Measurements from ENCODE around the gene DNAJB14.
A peak's percentile ranks its signal among the peaks of the same experiment; 100 is the strongest.

The DNAJB14 gene

DNA sequence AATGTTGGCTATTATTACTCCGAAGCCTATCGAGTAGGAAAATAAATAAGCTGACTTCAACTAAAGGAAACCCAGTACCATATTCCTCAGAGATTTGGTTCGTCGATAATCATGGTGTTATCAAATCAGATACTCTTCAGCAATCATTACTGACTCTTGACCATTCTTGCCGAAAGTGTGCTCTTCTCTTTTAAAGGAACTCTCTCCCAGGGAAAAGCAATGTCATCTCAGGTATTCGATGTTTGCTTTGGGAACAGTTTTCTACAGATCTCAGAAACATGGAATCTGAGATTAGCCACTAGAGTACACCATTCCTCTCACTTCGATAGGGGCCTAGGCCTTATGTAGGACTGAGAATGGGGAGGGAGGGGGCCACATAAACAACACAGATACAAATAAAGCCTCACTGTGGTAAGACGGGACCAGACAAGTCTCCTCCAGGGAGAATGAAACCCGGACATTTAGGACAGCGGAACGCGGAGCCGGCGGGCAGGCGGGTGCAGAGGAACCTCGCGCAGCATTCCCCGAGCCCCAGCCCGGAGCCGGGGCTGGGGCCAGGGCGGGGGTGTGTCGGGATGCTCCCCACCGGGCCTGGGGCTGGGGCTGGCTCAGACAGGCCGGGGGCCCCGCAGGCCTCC lies 581 bp downstream of the DNAJB14 start:
- DNase-seq (ENCODE audit: low read depth, low spot score) = no peak

DNA sequence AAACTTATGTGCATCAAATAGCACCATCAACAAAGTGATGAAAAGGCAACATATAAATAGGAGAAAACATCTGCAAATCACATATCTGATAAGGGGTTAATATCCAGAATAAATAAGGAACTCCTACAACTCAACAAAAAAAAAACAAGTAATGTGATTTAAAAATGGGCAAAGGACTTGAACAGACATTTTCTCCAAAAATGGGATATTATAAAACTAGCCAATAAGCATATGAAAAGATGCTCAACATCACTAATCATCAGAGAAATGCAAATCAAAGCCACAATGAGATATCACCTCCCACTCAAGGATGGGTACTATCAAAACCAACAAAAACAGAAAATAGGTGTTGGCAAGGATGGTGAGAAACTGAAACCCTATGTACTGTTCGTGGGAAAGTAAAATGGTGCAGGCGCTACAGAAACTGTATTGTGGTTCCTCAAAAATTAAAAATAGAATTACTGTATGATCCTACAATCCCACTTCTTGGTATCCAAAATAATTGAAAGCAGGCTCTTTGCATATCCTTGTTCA lies 2.4 kb downstream of the DNAJB14 start:
- no peak for DNase-seq (ENCODE audit: low read depth, low spot score)

DNA sequence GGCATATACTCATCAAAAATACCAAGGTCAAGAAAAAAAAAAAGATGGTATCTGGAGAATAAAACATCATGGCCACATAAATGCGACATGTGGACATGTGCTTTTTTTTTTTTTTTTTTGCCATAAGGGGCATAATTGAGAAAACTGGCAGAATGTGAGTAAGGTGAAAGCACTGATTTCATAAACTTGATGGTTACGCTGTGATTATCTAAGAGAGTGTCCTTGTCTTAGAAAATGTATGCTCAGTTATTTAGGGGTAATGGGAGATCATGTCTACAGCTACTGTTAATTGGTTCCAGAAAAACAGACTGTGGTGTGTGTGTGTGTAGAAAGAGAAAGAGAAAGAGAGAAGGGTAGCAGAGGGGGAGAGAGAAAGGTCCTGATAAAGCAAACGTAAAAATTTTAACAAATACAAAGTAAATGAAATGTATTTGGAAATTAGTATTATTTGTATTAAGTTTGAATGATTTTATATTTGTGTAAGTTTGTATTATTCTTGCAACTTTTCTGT lies 8.1 kb downstream of the DNAJB14 start:
- no peak for DNase-seq (ENCODE audit: low read depth, low spot score)

GRCh38 chr4:99934891-99935290 lies 11.5 kb downstream of the DNAJB14 start:
- DNase-seq (ENCODE audit: low read depth, low spot score) = no peak

DNA sequence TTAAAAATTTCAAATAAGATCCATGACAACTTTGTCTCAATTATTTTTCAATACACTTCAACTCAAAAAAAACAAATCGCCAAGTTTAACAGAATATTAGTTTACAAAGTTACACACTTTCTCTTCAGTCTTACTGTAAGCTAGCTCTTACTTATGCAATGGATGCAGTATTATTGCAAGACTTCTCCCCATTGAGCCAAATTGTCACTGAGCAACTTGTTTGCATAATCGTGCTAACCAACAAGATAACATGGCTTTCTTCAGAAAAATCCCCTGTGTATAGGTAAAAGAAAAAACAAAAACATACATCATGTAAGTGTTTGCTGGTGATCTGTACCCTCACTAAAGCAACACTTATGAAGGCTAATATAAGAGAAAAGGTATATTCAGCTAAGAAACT lies 18.9 kb downstream of the DNAJB14 start:
- DNase-seq (ENCODE audit: low read depth, low spot score) = no peak

DNA sequence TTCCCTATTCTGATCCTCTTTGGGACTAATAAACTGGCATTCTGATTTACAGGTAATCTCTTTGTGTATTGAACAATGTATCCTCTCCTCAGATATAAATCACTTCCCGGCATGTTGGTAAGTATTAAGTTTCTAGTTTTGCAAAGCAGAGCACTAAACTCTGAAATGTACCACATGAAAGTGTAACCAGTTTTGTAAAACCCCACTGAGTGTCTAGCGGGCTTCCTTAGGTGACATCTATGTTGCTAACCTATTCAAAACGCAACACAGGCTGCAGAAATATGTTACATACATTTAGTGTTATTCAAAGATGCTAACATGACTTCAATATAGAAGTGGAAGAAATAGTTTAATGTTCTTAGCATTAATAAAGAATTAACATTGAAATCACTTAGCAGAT lies 25.2 kb downstream of the DNAJB14 start:
- DNase-seq (ENCODE audit: low read depth, low spot score) = no peak

DNA sequence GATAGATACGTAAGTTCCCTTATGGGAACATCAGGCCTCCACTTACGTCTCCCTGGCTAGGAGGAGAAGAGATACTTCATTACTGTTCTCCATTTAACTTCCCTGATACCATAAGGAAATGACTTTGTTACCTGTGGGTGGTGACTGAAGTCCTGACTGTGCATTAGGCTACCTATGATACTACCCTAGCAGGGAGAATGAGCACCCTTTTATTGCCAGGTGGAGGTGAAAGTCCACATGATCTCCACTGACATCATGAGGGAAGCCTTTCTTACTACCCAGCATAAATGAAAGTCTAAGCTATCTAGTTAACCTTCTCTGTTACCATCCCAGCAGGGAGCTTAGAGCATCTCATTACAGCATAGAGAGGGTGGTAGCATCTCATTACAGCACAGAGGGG lies 27.8 kb downstream of the DNAJB14 start:
- DNase-seq (ENCODE audit: low read depth, low spot score) = no peak

DNA sequence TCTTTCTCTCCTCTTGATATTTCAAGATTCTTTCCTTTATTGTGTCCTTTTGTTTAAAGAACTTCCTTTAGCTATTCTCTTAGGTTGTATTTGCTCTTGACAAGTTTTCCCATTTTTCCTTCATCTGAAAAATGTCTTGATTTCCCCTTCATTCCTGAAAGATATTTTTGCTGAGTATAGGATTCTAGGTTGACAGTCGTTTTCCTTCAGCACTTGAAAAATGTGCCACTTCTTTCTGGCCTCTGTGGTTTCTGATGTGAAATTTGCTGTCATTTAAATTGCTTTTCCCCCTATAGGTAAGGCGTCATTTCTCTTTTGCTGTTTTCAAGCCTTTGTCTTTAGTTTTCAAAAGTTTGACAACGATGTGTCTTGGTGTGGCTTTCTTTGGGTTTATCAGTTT lies 28.8 kb downstream of the DNAJB14 start:
- no peak for DNase-seq (ENCODE audit: low read depth, low spot score)

DNA sequence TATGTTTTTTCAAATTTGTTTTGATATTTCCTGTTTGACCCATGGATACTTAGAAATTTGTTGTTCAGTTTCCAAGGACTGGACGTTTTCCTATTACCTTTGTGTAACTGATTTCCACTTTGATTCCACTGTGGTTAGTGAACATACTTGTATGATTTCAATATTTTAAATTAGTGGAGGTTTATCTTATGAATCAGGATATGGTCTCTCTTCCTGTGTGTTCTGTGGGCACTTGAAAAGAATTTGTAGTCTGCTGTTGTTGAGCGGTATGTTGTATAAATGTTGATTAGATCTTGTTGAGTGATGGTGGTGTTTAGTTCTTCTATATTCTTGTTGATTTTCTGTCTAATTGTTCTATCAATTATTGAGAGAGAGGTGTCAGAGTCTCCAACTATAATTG lies 31.0 kb downstream of the DNAJB14 start:
- no peak for DNase-seq (ENCODE audit: low read depth, low spot score)

- DNase-seq (ENCODE audit: low read depth, low spot score) = no peak
These were observed 51.4 kb downstream of the DNAJB14 start for GRCh38 chr4:99894998-99895397.

DNA sequence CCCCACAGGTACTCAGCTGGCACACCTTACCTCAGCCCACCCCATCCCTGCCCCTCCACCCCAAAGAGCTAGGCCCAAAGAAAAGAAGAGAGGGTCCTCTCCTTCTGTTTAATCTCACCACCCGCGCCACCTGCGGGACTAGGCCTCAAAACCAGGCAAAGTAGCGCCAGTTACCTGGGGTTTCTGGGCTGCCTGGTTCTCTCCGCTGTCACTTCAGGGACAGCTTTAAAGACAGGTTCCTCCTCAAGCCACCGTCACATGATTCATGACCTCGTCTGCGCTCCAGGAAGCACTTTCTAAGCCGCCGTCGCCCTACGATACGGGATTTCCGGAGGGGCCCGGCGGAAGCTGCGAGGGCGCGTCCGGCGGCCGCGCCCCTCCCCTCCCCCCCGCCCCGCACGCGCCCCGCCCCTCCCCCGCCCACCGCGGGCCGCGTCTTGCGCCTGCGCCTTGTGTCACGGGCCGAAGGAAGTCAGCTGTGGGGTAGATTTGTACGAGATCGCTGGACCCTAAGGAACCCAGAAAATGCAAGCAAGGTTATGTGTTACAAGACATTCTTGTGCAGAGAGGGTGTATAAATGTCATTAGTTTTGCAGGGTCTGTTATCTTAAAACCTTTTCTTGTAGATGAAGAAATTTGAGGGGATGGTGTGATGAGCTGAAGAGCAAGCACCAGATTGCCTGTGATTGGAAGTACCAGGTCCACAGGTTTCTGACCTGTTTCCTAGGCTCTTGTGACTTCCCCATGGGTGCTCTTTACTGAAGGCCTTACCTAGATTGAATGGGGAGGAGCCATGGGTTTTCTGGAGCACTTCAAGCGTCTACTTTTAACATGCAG lies 52.0 kb downstream of the DNAJB14 start, which contains the start of gene LAMTOR3:
LAMTOR3 (minus strand) TSS at position 267 of the 837 bp plus-strand sequence. CDS start 464 bp downstream, outside the sequence.
- peak; percentile 64 for DNase-seq (ENCODE audit: low read depth, low spot score)

DNA sequence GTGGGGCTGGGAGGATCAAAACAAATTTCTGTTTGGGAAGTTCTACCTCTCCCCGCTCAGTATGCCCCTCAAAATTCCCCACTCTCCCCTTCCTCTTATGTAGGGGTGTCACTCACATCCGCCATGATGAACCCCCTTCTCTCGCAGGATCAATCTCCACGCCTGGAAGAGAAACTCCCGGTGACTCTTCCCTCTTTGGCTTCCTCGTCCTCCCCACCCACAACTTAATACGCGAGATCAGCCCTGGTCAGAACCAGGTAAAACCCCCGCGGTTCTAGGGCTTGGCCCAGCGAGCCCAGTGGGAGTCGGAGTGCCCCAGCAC lies 52.6 kb downstream of the DNAJB14 start:
- no peak for DNase-seq (ENCODE audit: low read depth, low spot score)

- DNase-seq (ENCODE audit: low read depth, low spot score) = no peak
These were observed 53.4 kb downstream of the DNAJB14 start for GRCh38 chr4:99893029-99893428.

DNA sequence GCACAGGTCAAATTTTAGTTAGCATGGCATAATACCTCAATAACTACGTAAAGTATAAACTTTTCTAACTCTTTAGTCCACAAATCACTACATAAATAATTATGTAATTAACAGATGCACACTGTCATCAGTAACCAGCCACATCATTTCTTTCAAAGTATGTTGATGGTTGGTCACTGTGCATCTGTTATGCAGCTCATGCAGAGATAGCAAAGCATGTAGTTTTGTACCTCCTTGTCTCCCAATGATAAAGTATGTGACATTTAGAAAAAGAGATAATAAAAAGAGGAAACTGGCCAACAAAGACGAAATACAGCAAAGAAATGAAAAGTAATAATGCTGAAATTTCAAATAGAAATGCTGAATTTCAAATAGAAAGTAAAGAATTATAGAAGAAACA lies 55.1 kb downstream of the DNAJB14 start:
- DNase-seq (ENCODE audit: low read depth, low spot score) = no peak

DNA sequence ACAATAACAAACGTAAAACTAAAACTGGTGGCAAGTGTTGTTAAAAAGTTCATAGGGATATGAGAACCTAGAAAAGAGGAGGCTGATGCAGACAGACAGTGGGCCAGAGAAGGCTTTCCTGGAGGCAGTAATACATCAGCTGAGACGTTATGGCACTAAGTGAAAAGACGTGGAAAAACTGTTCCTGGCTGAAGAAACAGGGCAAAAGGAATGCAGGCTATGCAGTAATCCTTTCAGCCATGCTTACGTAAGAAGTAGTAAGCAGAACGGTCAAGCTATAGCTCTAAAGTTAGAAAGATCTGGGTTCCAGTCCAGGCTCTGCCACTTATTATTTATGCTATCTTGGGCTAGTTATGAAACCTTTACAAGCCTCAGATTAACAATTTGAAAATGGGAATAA lies 58.6 kb downstream of the DNAJB14 start:
- DNase-seq (ENCODE audit: low read depth, low spot score) = no peak

- DNase-seq (ENCODE audit: low read depth, low spot score) = peak; percentile 33
These were observed 60.3 kb downstream of the DNAJB14 start for GRCh38 chr4:99886146-99886545.

GRCh38 chr4:99885687-99886086 lies 60.7 kb downstream of the DNAJB14 start:
- no peak for DNase-seq (ENCODE audit: low read depth, low spot score)

GRCh38 chr4:99885063-99885664 lies 61.3 kb downstream of the DNAJB14 start:
- DNase-seq (ENCODE audit: low read depth, low spot score) = no peak

DNA sequence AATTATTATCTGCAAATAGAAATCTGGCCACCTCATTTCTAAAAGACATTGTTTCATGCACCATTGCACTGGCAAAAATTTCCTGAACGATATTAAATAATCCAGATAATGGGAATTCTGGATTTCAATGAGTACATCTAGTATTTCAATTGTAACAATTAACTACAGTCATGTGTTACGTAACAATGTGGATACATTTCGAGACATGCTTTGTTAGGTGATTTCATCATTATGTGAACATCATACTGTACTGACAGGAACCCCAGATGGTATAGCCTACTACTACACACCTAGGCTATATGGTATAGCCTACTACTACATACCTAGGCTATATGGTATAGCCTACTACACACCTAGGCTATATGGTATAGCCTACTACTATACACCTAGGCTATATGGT lies 67.0 kb downstream of the DNAJB14 start:
- DNase-seq (ENCODE audit: low read depth, low spot score) = no peak

GRCh38 chr4:99878604-99879003 lies 67.8 kb downstream of the DNAJB14 start:
- DNase-seq (ENCODE audit: low read depth, low spot score) = no peak

GRCh38 chr4:99876946-99877345 lies 69.5 kb downstream of the DNAJB14 start:
- no peak for DNase-seq (ENCODE audit: low read depth, low spot score)

GRCh38 chr4:99875071-99875470 lies 71.3 kb downstream of the DNAJB14 start:
- no peak for DNase-seq (ENCODE audit: low read depth, low spot score)

All from smooth muscle cell of the brain vasculature (primary cell).